Neural progenitor cell (in vitro differentiated cells): ENCODE measurements around the gene UBAP1L. TPM values are rescaled to one million over a fixed set of nuclear protein-coding genes. Genes with fewer than 3 reads are reported as not detected.

Experiments
- DNase-seq: peaks from one replicate; pipeline ENCODE4 v3.0.0-alpha.2; 2016; ENCODE audit warnings: low spot score
- H2AFZ ChIP-seq: fragments of 200-600 bp; sonication (generic); replicated peaks from 2 replicates; pipeline ENCODE4 v1.6.1; 2016; ENCODE audit warnings: antibody characterized with exemption
- H3F3A ChIP-seq: fragments of 200-600 bp; sonication (generic); 2 replicates; pipeline ENCODE4 v1.6.1; 2016; ENCODE audit warnings: antibody characterized with exemption, low read depth
- H3K27ac ChIP-seq: fragments of 200-600 bp; sonication (generic); 2 replicates; pipeline ENCODE4 v1.5.1; 2016; ENCODE audit warnings: mild to moderate bottlenecking
- H3K27me3 ChIP-seq: fragments of 200-600 bp; sonication (generic); 2 replicates; pipeline ENCODE4 v1.6.1; 2016; ENCODE audit warnings: mild to moderate bottlenecking, moderate library complexity
- H3K36me3 ChIP-seq: fragments of 200-600 bp; sonication (generic); 2 replicates; pipeline ENCODE4 v1.5.1; 2016
- H3K4me1 ChIP-seq: fragments of 200-600 bp; sonication (generic); 2 replicates; pipeline ENCODE4 v1.6.1; 2016; ENCODE audit warnings: mixed run types
- H3K4me2 ChIP-seq: fragments of 200-600 bp; sonication (generic); 2 replicates; pipeline ENCODE4 v1.6.1; 2016
- H3K4me3 ChIP-seq: fragments of 200-600 bp; sonication (generic); 2 replicates; pipeline ENCODE4 v1.5.1; 2016
- H3K79me2 ChIP-seq: fragments of 200-600 bp; sonication (generic); 2 replicates; pipeline ENCODE4 v1.6.1; 2016; ENCODE audit warnings: low read depth
- H3K9ac ChIP-seq: fragments of 200-600 bp; sonication (generic); 2 replicates; pipeline ENCODE4 v1.6.1; 2016
- H3K9me3 ChIP-seq: fragments of 200-600 bp; sonication (generic); 2 replicates; pipeline ENCODE4 v1.5.1; 2016; ENCODE audit warnings: low read depth
- H4K20me1 ChIP-seq: fragments of 200-600 bp; sonication (generic); 2 replicates; pipeline ENCODE4 v1.6.1; 2016; ENCODE audit warnings: low read depth
- H3K27ac Mint-ChIP-seq: 3 replicates; pipeline ENCODE4 v1.8.0; 2021; ENCODE audit warnings: mixed read lengths
- H3K27me3 Mint-ChIP-seq: 2 replicates; pipeline ENCODE4 v1.8.0; 2022; ENCODE audit warnings: low read depth, mild to moderate bottlenecking, inconsistent platforms, moderate library complexity, mixed read lengths; ENCODE audit not compliant: insufficient read depth
- H3K36me3 Mint-ChIP-seq: 3 replicates; pipeline ENCODE4 v1.8.0; 2021; ENCODE audit warnings: mixed read lengths
- H3K4me1 Mint-ChIP-seq: 3 replicates; pipeline ENCODE4 v1.8.0; 2021; ENCODE audit warnings: mixed read lengths
- H3K4me3 Mint-ChIP-seq: 3 replicates; pipeline ENCODE4 v1.8.0; 2021; ENCODE audit warnings: mild to moderate bottlenecking, moderate library complexity, mixed read lengths
- H3K9me3 Mint-ChIP-seq: 3 replicates; pipeline ENCODE4 v1.8.0; 2020; ENCODE audit warnings: mixed read lengths
- EZH2 ChIP-seq: fragments of 200-600 bp; sonication (generic); IDR thresholded peaks from 2 replicates; pipeline ENCODE4 v1.6.1; 2017; ENCODE audit warnings: antibody characterized with exemption, mild to moderate bottlenecking, moderate library complexity
- EZH2phosphoT487 ChIP-seq: fragments of 200-600 bp; sonication (generic); IDR thresholded peaks from 2 replicates; pipeline ENCODE4 v1.6.1; 2017; ENCODE audit warnings: antibody characterized with exemption
- small RNA-seq: library from RNA; depleted of rRNA; stranded (forward); fragments of <200 nt; gene quantifications from one replicate; pipeline ENCODE3, GENCODE V24; 2015
- total RNA-seq: library from RNA; depleted of rRNA; stranded (reverse); fragments of >200 nt; gene quantifications from 2 replicates; pipeline ENCODE4 v1.2.3, GENCODE V29; 2015; ENCODE audit warnings: low replicate concordance
- TF ChIP-seq, protein P1 (sequence below): fragments of 200-600 bp; sonication (generic); IDR thresholded peaks from 2 replicates; pipeline ENCODE4 v1.5.1; 2017; ENCODE audit warnings: antibody characterized with exemption, mild to moderate bottlenecking

Gene UBAP1L
- total RNA-seq, 1 donor from 2014 or later = 0.39 TPM

DNA sequence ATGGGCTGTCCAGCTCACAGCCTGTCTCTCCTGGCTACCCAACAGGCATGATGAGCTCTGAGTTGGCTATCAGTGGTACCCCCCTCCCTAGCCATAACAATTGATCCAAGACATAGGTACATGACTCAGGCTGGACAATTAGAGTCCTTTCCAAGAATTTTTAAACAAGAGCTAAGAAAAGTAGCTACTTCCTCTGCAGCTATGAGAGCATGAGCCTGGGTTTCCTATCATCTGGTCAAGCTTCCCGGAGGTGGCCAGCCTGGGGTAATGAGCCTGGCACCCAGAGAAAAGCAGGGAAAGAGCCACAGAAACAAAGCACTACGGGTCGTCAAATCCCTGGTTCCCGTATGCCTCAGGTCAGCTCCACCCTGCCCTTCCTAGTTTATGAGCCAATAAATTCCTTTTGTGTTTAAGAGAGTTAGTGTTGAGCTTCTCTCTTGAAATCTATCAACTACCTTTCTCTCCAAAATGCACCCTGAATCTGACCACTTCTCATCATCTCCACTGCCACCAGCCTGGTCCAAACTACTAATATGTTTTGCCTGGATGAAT lies 72.1 kb downstream of the UBAP1L start:
- H3K27ac Mint-ChIP-seq = no peak overlapping the region
- Histone ChIP-seq H3K4me3 (no peak overlapping the region), H4K20me1 (no peaks in the 10 kb centered on the region), H3K27me3 (no peaks in the 10 kb centered on the region), H3K4me2 (no peak overlapping the region), H3K9ac (no peak overlapping the region), H3K79me2 (no peaks in the 10 kb centered on the region), H2AFZ (no peak overlapping the region), H3K27ac (no peak overlapping the region), H3F3A (no peaks in the 10 kb centered on the region), H3K4me1 (no peaks in the 10 kb centered on the region), H3K36me3 (no peaks in the 10 kb centered on the region), H3K9me3 (no peaks in the 10 kb centered on the region)
- H3K4me3 Mint-ChIP-seq = no peak overlapping the region
- no peak for TF ChIP-seq EZH2
- no peak for TF ChIP-seq EZH2phosphoT487
- TF ChIP-seq, protein P1, sequence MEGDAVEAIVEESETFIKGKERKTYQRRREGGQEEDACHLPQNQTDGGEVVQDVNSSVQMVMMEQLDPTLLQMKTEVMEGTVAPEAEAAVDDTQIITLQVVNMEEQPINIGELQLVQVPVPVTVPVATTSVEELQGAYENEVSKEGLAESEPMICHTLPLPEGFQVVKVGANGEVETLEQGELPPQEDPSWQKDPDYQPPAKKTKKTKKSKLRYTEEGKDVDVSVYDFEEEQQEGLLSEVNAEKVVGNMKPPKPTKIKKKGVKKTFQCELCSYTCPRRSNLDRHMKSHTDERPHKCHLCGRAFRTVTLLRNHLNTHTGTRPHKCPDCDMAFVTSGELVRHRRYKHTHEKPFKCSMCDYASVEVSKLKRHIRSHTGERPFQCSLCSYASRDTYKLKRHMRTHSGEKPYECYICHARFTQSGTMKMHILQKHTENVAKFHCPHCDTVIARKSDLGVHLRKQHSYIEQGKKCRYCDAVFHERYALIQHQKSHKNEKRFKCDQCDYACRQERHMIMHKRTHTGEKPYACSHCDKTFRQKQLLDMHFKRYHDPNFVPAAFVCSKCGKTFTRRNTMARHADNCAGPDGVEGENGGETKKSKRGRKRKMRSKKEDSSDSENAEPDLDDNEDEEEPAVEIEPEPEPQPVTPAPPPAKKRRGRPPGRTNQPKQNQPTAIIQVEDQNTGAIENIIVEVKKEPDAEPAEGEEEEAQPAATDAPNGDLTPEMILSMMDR = no peak
- H3K36me3 Mint-ChIP-seq = no peaks in the 10 kb centered on the region
- H3K9me3 Mint-ChIP-seq = no peaks in the 10 kb centered on the region
- DNase-seq = no peak
- peaks cover 19% of the 10 kb centered on the region for H3K4me1 Mint-ChIP-seq
- peaks cover 5% of the 10 kb centered on the region for H3K27me3 Mint-ChIP-seq

Small RNA genes lying within 50 kb of the gene (small RNA-seq; reads per million reads assigned to genes)
- gene AC013553.1 = not detected

Other genes starting within 250 kb of the UBAP1L start
- 6.1 and 7.1 TPM in 2 replicates for gene ANKDD1A, start 203.3 kb downstream of the UBAP1L start, total RNA-seq
- 84.4 and 109 TPM in 2 replicates for gene SPG21, start 125.3 kb downstream of the UBAP1L start, total RNA-seq
- gene MTFMT, start 85.6 kb downstream of the UBAP1L start, total RNA-seq = 22.2 and 30.3 TPM in 2 replicates
- not detected in 2 replicates for gene SLC51B, start 69.8 kb downstream of the UBAP1L start, total RNA-seq
- 5.8 and 7.7 TPM in 2 replicates for gene RASL12, start 47.2 kb downstream of the UBAP1L start, total RNA-seq
- not detected in 2 replicates for gene KBTBD13, start 38.5 kb downstream of the UBAP1L start, total RNA-seq
- gene PDCD7, start 18.6 kb upstream of the UBAP1L start, total RNA-seq = 24.7 and 26.2 TPM in 2 replicates
- gene CLPX, start 70.1 kb upstream of the UBAP1L start, total RNA-seq = 31.5 and 72.6 TPM in 2 replicates
- 0.22 TPM in 1 of 2 replicates, not detected in the other for gene CILP, start 96.3 kb upstream of the UBAP1L start, total RNA-seq
- 5.7 and 9.4 TPM in 2 replicates for gene PARP16, start 171.7 kb upstream of the UBAP1L start, total RNA-seq
- not detected in 2 replicates for gene RNU5A-1, start 180.9 kb upstream of the UBAP1L start, total RNA-seq
- not detected in 2 replicates for gene RNU5B-1, start 189.5 kb upstream of the UBAP1L start, total RNA-seq